ENCODE results near the gene CELF2. TPM values are rescaled to one million over a fixed set of nuclear protein-coding genes. Genes with fewer than 3 reads are reported as not detected.

Gene CELF2
- total RNA-seq, 1 experiment from 2014 or later: not detected

- Mint-ChIP-seq H3K36me3 (ENCODE audit: insufficient read depth, unreplicated experiment) (no peaks in the 10 kb centered on the region), H3K27me3 (ENCODE audit: unreplicated experiment) (peaks cover 8% of the 10 kb centered on the region), H3K4me1 (ENCODE audit: low read depth, unreplicated experiment) (no peaks in the 10 kb centered on the region), H3K9me3 (ENCODE audit: low read depth, unreplicated experiment) (no peaks in the 10 kb centered on the region), H3K27ac (ENCODE audit: unreplicated experiment) (no peak overlapping the region), H3K4me3 (ENCODE audit: low read depth, unreplicated experiment) (no peak overlapping the region)
- no TSS peak for BruUV-seq (replicated peaks)
- CTCF ChIA-PET: no interaction called here
- intact Hi-C loops (cut with micrococcal nuclease; ENCODE audit: unreplicated experiment): no loop called here
- DNase-seq: no peak
- no peak for TF ChIP-seq CTCF (IDR thresholded peaks at IDR 0.05; ENCODE audit: unreplicated experiment)
These were observed 284.5 kb downstream of the CELF2 start for GRCh38 chr10:11302181-11302580.

- no peak overlapping the region for H3K27ac Mint-ChIP-seq (ENCODE audit: unreplicated experiment)
These were observed 285.9 kb downstream of the CELF2 start for GRCh38 chr10:11303361-11304170.

GRCh38 chr10:11304906-11305585 lies 287.4 kb downstream of the CELF2 start:
- BruUV-seq (replicated peaks): no TSS peak
- CTCF ChIA-PET: no interaction called here
- H3K27ac Mint-ChIP-seq (ENCODE audit: unreplicated experiment): no peak overlapping the region
- intact Hi-C loops (cut with micrococcal nuclease; ENCODE audit: unreplicated experiment): no loop called here
- H3K4me1 Mint-ChIP-seq (ENCODE audit: low read depth, unreplicated experiment): no peaks in the 10 kb centered on the region
- DNase-seq: no peak
- H3K36me3 Mint-ChIP-seq (ENCODE audit: insufficient read depth, unreplicated experiment): no peaks in the 10 kb centered on the region
- TF ChIP-seq CTCF (IDR thresholded peaks at IDR 0.05; ENCODE audit: unreplicated experiment): no peak
- H3K27me3 Mint-ChIP-seq (ENCODE audit: unreplicated experiment): peaks cover 11% of the 10 kb centered on the region
- peaks cover 7% of the 10 kb centered on the region for H3K9me3 Mint-ChIP-seq (ENCODE audit: low read depth, unreplicated experiment)
- no peak overlapping the region for H3K4me3 Mint-ChIP-seq (ENCODE audit: low read depth, unreplicated experiment)

More at GRCh38 chr10:11303361-11304170, 285.9 kb downstream of the CELF2 start:
- TF ChIP-seq CTCF (IDR thresholded peaks at IDR 0.05; ENCODE audit: unreplicated experiment): no peak
- DNase-seq: no peak
- Mint-ChIP-seq H3K4me3 (ENCODE audit: low read depth, unreplicated experiment) (no peak overlapping the region), H3K9me3 (ENCODE audit: low read depth, unreplicated experiment) (no peaks in the 10 kb centered on the region), H3K4me1 (ENCODE audit: low read depth, unreplicated experiment) (no peaks in the 10 kb centered on the region), H3K27me3 (ENCODE audit: unreplicated experiment) (no peaks in the 10 kb centered on the region), H3K36me3 (ENCODE audit: insufficient read depth, unreplicated experiment) (no peaks in the 10 kb centered on the region)
- BruUV-seq (replicated peaks): no TSS peak
- CTCF ChIA-PET: no interaction called here
- intact Hi-C loops (cut with micrococcal nuclease; ENCODE audit: unreplicated experiment): no loop called here

- Mint-ChIP-seq H3K27ac (ENCODE audit: unreplicated experiment) (no peak overlapping the region), H3K4me3 (ENCODE audit: low read depth, unreplicated experiment) (no peak overlapping the region), H3K9me3 (ENCODE audit: low read depth, unreplicated experiment) (peaks cover 7% of the 10 kb centered on the region), H3K27me3 (ENCODE audit: unreplicated experiment) (peaks cover 11% of the 10 kb centered on the region), H3K36me3 (ENCODE audit: insufficient read depth, unreplicated experiment) (no peaks in the 10 kb centered on the region), H3K4me1 (ENCODE audit: low read depth, unreplicated experiment) (no peaks in the 10 kb centered on the region)
- intact Hi-C loops (cut with micrococcal nuclease; ENCODE audit: unreplicated experiment): no loop called here
- CTCF ChIA-PET: no interaction called here
- TF ChIP-seq CTCF (IDR thresholded peaks at IDR 0.05; ENCODE audit: unreplicated experiment): no peak
- BruUV-seq (replicated peaks): no TSS peak
- no peak for DNase-seq
These were observed 288.3 kb downstream of the CELF2 start for GRCh38 chr10:11305825-11306593.
